ENCODE measurements around the gene LRRC4B.

LRRC4B gene

GRCh38 chr19:50573741-50574461, 5.7 kb upstream of the LRRC4B start:
- DNase-seq (ENCODE audit: low read depth in 2 of 2): no peak

DNA sequence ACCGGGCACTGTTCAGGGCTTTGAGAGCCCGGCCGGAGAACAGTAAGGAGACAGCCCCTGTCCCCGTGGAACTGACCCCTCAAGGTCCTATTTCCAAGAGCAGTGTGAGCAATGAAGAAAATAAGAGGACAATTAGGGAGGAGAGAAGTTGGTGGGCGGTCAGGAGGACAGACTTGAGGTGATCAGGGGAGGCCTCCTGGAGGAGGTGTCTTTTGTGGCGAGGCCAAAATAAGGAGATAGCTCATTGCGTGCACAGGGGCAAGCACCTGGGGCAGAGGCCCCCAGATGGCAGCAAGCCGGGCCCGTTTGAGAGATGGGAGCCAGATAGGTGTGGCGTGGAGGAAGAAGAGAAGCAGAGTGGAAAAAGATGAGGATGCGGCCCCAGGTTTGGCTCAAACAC, 2.8 kb upstream of the LRRC4B start:
- DNase-seq (ENCODE audit: low read depth in 2 of 2): no peak

GRCh38 chr19:50569938-50570540, 1.8 kb upstream of the LRRC4B start:
- DNase-seq (ENCODE audit: low read depth in 2 of 2): no peak

DNA sequence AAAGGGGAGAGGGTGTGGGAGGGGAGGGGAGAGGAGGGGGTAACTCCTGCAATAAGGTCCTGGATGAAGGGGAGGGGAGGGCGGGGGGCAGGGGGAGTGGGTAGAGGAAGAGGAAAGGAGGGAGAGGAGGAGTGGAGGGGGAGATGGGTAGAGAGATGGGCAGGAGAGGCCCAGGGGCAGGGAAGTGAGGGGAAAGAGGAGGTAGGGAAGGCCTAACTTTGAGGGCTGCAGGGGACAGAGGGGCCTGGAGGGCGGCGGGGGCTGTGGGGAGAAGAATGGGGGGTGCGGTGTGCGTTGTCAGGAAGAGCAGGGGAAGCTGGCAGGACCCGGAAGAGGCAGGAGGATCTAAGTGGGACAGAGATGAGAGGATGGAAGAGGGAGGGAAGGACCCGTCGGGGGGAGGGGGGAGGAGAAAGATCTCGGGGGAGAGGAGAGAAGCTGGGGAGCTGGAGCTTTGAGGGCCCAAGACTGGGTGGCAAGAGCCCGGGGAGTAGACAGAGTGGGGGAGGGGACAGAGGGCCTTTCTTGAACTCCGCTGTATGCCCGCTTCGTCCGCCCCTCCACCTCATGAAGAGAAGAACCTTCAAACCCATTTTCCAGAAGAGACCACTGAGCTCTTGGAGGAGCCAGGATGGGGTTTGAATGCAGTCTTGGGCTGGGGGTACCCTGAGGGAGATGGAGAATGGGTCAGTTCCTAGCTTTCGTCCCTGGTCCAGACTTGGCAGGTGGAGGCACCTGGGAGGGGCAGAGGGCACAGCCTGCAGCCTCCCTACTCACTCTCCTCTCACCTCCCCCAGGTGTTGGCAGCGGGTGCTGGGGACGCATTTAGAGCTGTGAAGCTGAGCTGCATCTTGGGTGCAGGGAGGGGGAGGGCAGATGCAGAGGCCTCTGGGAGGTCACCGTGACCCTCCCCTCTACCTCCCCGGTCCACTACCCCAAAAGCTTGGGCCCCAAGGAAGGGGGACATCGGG, 778 bp upstream of the LRRC4B start:
- no peak for DNase-seq (ENCODE audit: low read depth in 2 of 2)

DNA sequence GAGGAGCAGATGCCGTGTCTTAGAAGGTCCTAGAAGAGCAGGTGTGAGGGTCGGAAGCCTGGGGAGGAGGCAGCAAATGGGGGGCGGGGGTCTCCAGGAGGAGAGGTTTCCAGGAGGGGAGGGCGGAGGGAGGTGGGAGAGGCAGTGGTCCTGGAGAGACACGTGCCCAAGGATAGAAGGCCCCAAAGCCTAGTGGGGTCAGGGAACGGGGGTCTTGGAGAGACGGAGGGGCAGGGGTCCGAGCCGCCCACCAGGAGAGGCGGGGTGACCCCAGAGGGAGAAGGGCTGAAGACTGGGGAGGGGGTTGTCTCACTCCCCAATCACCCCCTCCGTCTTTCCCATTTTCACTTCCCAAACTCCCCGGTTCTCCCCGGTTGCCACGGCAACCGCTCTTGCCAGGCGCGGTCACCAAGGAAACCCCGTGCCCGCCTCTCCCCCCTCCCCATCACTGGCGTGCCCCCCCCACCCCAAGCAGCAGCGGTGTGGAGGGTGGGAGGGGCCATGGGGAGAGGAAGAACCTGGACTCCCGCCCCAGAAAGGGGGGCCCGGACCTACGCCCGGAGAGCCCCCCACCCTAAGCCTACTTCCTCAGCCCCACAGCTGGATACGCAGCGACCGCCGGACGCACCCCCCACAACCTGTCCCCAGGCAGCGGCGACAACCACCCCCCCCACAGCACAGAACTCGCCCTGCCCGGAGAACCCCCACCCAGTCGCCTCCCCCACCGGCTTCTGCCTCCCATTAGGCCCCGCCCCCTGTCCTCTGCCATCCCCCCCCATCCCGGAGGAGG, 988 bp downstream of the LRRC4B start:
- DNase-seq (ENCODE audit: low read depth in 2 of 2): no peak

DNA sequence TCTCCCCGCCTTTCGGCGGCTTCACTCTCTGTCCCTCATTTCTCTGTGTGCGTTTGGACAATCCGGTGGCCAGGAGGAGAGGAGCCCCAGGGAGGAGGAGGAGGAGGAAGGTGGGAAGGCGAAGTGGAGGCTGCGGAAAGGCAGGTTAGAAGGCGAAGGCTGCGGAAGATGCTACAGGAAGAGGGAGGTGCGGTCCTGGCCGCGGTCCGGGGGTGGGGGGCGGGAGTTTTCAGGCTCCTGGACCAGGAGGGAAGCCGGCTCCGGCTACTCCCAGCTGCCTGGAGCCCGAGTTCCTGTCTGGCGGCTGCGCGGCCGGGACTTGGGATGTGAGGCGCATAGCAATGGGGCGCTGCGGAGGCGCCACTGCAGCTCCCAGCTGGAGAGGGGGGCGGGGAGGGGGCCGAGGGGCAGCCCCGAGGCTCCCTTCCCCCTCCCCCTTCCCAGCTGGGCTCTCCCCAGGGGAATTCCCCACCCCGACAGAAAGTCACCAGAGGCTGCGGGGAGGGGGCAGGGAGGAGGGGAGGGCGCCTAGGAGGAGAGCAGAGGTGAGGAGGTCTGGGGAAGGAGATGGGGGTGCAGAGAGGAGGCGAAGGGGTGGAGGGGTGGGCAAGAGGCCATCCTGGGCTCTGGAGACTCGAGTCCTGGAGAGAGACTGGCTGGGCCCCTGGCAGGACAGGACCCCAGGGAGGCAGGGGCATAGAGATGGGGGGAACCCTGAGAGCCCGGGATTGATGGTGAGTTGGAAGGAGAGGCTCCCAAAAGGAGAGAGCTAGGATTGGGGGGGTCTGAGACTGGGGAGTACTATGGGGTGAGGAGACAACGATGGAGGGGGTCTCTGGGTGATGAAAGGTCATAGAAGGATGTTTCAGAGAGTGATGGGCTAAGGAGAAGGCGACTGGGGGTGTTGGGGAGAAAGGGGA, 2.0 kb downstream of the LRRC4B start:
- DNase-seq (ENCODE audit: low read depth in 2 of 2): peak; percentile 19 to 42

GRCh38 chr19:50564229-50565105, 3.8 kb downstream of the LRRC4B start:
- DNase-seq (ENCODE audit: low read depth in 2 of 2): no peak

DNA sequence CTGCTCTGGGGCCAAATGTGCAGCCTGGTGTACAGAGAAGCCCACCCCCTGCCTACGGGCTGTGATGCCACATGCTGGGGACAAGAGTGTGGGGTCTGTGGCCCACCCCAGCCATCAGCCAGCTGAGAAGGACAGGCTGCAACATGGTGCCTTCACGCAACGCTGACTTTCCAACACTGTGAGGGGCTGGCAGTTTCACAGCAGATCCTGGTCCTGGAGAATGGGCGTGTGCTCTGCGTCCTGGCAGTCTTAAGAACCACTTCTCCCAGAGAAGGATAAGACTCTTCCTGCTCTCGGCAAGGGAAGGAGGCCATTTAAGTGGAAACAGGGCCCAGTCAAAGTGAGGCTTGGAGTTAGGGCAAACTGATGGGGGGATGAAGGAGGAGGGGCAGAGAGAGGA, 4.6 kb downstream of the LRRC4B start:
- no peak for DNase-seq (ENCODE audit: low read depth in 2 of 2)

DNA sequence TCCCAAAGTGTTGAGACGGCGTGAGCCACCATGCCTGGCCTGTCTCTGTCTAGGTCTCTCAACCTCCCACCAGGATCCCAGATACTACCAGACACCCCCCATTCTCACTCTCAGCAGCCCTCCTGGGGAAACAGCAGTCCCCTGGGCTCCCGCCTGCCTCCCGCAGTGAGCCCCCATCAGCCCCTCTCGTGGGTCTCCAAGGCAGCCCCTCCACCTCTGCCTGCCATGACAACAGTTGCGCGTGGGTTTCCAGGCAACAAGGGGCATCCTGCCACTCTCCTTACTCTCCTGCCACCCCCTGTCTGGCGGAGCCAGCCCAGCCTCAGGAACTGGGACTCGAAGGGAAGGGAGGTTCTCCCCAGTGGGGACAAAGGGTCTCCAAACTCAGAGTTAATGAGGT, 5.2 kb downstream of the LRRC4B start:
- no peak for DNase-seq (ENCODE audit: low read depth in 2 of 2)

DNA sequence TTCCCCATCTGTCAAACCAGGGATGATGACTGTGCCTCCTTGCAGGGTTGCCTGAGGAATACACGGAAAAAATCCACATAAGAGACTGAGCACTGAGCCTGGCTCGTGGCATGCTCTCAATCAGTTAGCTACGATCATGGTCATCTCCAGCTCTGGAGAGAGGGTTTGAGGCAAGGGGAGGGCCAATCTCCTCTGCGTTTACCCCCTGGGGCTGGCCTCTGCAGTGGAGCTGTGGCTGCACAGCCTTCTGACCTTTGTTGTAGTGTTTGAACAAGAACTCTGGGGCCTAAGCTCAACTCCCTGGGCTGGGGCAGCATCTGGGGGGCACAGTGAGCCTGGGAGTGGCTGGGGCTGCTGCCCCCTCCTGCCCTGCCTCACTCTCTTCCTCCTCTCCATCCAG, 5.9 kb downstream of the LRRC4B start:
- no peak for DNase-seq (ENCODE audit: low read depth in 2 of 2)

GRCh38 chr19:50559636-50560035, 8.6 kb downstream of the LRRC4B start:
- DNase-seq (ENCODE audit: low read depth in 2 of 2): no peak

DNA sequence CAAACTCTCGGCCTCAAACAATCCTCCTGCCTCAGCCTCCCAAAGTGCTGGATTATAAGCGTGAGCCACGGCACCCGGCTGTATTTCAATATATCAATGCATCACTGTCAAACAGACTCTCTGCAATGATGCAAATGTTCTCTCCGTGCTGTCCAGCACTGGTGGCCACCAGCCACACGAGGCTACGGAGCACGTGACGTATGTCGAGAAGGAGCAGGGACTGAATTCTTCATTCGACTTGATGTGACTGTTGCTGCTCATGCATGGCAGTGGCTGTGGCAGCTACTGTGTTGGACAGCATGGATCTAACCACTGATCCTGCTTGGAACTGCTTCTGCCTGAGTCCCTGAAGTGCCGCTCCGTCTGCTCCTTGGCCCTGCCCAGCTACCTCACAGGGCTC, 9.8 kb downstream of the LRRC4B start:
- no peak for DNase-seq (ENCODE audit: low read depth in 2 of 2)

GRCh38 chr19:50558039-50558438, 10.2 kb downstream of the LRRC4B start:
- DNase-seq (ENCODE audit: low read depth in 2 of 2): no peak

DNA sequence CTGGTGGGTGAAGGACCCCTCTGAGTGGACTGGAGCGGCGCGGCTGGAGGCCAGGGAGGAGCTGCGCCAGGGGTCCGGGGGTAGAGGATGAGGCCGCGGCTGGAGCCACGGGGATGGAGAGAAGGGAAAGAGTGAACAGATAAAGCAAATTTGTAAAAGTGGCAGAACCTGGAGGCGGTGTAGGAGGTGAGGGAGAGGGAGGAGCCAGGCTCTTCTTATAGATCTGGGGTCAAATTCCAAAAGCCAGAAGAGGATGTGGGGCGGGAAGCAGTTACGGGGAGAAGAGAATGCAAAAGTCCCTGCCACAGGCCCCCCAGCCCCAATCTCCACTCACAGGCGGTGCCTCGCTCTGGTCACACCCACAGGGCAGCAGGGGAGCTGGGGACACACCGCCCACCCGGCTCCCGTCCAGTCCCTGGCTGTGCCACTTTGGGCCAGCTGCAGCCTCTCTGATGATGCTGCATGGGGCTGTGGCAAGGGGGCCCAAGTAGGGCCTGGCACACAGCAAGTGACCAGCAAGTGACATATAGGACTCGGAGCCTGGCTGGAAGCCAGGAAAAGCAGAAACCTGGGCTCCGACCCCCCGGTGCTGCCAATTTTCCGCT, 11.1 kb downstream of the LRRC4B start:
- no peak for DNase-seq (ENCODE audit: low read depth in 2 of 2)

- DNase-seq (ENCODE audit: low read depth in 2 of 2): peak; percentile 60 to 77
Observed at GRCh38 chr19:50556282-50557008, 11.8 kb downstream of the LRRC4B start.

DNA sequence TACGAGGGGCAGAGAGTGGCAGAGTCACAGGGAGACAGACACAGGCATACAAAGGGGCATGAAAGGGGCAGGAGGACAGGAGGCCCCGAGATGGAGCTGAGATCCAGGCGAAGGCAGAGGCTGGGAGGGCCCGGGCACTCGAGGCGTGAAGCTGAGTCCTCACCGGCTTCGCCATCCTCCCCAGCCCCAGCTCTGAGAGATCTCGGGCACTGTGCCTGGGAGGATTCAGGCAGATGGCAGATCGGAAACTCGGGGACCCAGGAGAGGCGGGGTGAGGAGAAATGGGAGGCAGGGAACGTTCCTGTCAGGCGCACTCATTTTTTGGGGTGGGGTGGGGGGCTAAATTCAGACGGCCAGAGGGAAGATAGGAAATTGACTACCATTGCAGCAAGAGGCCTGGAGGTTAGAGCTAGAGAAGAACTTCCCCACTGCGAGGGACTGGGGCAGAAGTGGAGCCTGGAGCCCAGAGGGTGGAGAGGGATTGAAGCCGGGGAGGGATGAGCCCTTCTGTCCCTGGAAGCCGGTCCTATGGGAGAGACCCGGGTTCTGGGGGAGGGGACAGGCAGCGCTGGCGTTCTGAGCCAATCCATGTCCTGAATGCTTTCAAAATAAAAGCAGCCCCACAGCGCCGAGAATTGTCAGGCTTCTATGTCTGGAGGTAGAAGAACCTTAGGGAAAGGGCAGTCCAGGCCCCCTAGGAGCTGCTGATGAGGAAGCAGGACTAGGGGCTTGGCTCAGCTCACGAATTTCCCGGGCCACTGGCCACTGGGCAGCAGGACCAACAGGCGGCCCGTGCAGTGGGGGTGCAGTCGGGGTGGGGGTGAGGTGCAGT, 12.6 kb downstream of the LRRC4B start:
- DNase-seq (ENCODE audit: low read depth in 2 of 2): no peak

- no peak for DNase-seq (ENCODE audit: low read depth in 2 of 2)
Observed at GRCh38 chr19:50555033-50555432, 13.2 kb downstream of the LRRC4B start.

DNA sequence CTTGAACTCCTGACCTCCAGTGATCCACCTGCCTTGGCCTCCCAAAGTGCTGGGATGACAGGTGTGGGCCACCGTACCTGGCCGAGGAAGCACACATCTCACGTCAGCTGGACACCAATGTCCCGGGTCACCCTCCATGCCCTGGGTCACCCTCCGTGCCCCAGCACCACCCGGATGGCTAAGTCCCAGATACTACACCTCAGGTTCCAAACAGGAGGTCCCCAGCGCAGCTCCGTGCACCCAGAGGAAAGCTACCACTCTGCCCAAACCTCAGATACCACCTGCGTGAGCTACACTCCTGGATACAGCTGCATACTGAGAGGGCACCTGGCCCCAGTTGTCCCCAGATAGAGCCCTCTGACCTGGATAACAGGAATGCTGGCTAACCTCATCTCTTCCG, 14.0 kb downstream of the LRRC4B start:
- DNase-seq (ENCODE audit: low read depth in 2 of 2): no peak
